ENCODE data around the gene B9D1. TPM values are rescaled to one million over a fixed set of nuclear protein-coding genes. Genes with fewer than 3 reads are reported as not detected.

Gene B9D1
- total RNA-seq, 1 experiment from 2014 or later: 48.0 TPM

GRCh38 chr17:19397556-19398041 is 35.1 kb upstream of the B9D1 start:
- peaks cover 14% of the 10 kb centered on the region for H3K4me1 ChIP-seq (ENCODE audit: insufficient read depth, low read length)
- CTCF ChIA-PET: no interaction called here
- intact Hi-C loops (cut with micrococcal nuclease): no loop called here
- no peak for TF ChIP-seq CTCF (conservative IDR thresholded peaks at IDR 0.05; ENCODE audit: low read depth, low read length)
- no peaks in the 10 kb centered on the region for H3K27me3 ChIP-seq (ENCODE audit: low read length)
- H3K4me3 ChIP-seq (ENCODE audit: low read length): no peak overlapping the region
- peak overlapping the region; percentile 50 for H3K9ac ChIP-seq (ENCODE audit: low read length)
- no peaks in the 10 kb centered on the region for H3K9me2 ChIP-seq (replicated peaks; ENCODE audit: low read length)
- H3K27ac ChIP-seq (ENCODE audit: low read length): peak overlapping the region; percentile 79
- POLR2A ChIA-PET (ENCODE audit: unreplicated experiment): no interaction called here
- no peak for ATAC-seq
- H3K4me2 ChIP-seq (ENCODE audit: low read length): no peak overlapping the region
- H3K9me3 ChIP-seq (ENCODE audit: low read length): no peaks in the 10 kb centered on the region
- no peaks in the 10 kb centered on the region for H4K20me1 ChIP-seq (ENCODE audit: low read length)
- H3F3A ChIP-seq (ENCODE audit: low read length, unreplicated experiment): no peaks in the 10 kb centered on the region
- BruUV-seq (replicated peaks): no TSS peak
- no peaks in the 10 kb centered on the region for H3K79me2 ChIP-seq (ENCODE audit: low read length)
- H3K36me3 ChIP-seq (ENCODE audit: low read depth, low read length): no peaks in the 10 kb centered on the region
- 0 out of 2 replicates have a peak overlapping the region, but pooled peaks have one; percentile 21 for H2AFZ ChIP-seq (ENCODE audit: low read length)
- DNase-seq: no peak

- no peak overlapping the region for H3K9ac ChIP-seq (ENCODE audit: low read length)
- ATAC-seq: no peak
- H2AFZ ChIP-seq (ENCODE audit: low read length): no peak overlapping the region
- 0 out of 2 replicates have a peak, but pooled peaks cover 4% of the 10 kb centered on the region for H3K4me1 ChIP-seq (ENCODE audit: insufficient read depth, low read length)
- BruUV-seq (replicated peaks): no TSS peak
- H3K4me2 ChIP-seq (ENCODE audit: low read length): no peak overlapping the region
- no peak for DNase-seq
- ChIA-PET POLR2A (ENCODE audit: unreplicated experiment) (no interaction called here), CTCF (no interaction called here)
- H3K9me2 ChIP-seq (replicated peaks; ENCODE audit: low read length): no peaks in the 10 kb centered on the region
- no peaks in the 10 kb centered on the region for H4K20me1 ChIP-seq (ENCODE audit: low read length)
- no peak overlapping the region for H3K27ac ChIP-seq (ENCODE audit: low read length)
- intact Hi-C loops (cut with micrococcal nuclease): no loop called here
- no peaks in the 10 kb centered on the region for H3K79me2 ChIP-seq (ENCODE audit: low read length)
- H3K27me3 ChIP-seq (ENCODE audit: low read length): no peaks in the 10 kb centered on the region
- no peak overlapping the region for H3K4me3 ChIP-seq (ENCODE audit: low read length)
- H3K9me3 ChIP-seq (ENCODE audit: low read length): no peaks in the 10 kb centered on the region
- TF ChIP-seq EZH2 (IDR thresholded peaks at IDR 0.05; ENCODE audit: low read length, unreplicated experiment) (no peak), CTCF (conservative IDR thresholded peaks at IDR 0.05; ENCODE audit: low read depth, low read length) (no peak), EZH2phosphoT487 (IDR thresholded peaks at IDR 0.05; ENCODE audit: borderline replicate concordance, low read length) (no peak)
- H3K36me3 ChIP-seq (ENCODE audit: low read depth, low read length): no peaks in the 10 kb centered on the region
- H3F3A ChIP-seq (ENCODE audit: low read length, unreplicated experiment): no peaks in the 10 kb centered on the region
Measured at GRCh38 chr17:19392303-19392702, 29.8 kb upstream of the B9D1 start.

GRCh38 chr17:19391432-19391831 is 28.9 kb upstream of the B9D1 start:
- no peak overlapping the region for H2AFZ ChIP-seq (ENCODE audit: low read length)
- no peaks in the 10 kb centered on the region for H3K36me3 ChIP-seq (ENCODE audit: low read depth, low read length)
- H3K4me3 ChIP-seq (ENCODE audit: low read length): no peak overlapping the region
- H3K9ac ChIP-seq (ENCODE audit: low read length): no peak overlapping the region
- no peaks in the 10 kb centered on the region for H4K20me1 ChIP-seq (ENCODE audit: low read length)
- no peaks in the 10 kb centered on the region for H3F3A ChIP-seq (ENCODE audit: low read length, unreplicated experiment)
- H3K4me1 ChIP-seq (ENCODE audit: insufficient read depth, low read length): peaks cover 7% of the 10 kb centered on the region; the same call in 1 of the 2 replicates
- H3K79me2 ChIP-seq (ENCODE audit: low read length): no peaks in the 10 kb centered on the region
- ChIA-PET POLR2A (ENCODE audit: unreplicated experiment) (no interaction called here), CTCF (no interaction called here)
- BruUV-seq (replicated peaks): no TSS peak
- intact Hi-C loops (cut with micrococcal nuclease): no loop called here
- no peak overlapping the region for H3K27ac ChIP-seq (ENCODE audit: low read length)
- TF ChIP-seq EZH2phosphoT487 (IDR thresholded peaks at IDR 0.05; ENCODE audit: borderline replicate concordance, low read length) (no peak), CTCF (conservative IDR thresholded peaks at IDR 0.05; ENCODE audit: low read depth, low read length) (no peak), EZH2 (IDR thresholded peaks at IDR 0.05; ENCODE audit: low read length, unreplicated experiment) (no peak)
- no peak for ATAC-seq
- no peaks in the 10 kb centered on the region for H3K27me3 ChIP-seq (ENCODE audit: low read length)
- no peaks in the 10 kb centered on the region for H3K9me3 ChIP-seq (ENCODE audit: low read length)
- H3K4me2 ChIP-seq (ENCODE audit: low read length): no peak overlapping the region
- DNase-seq: no peak
- no peaks in the 10 kb centered on the region for H3K9me2 ChIP-seq (replicated peaks; ENCODE audit: low read length)

All from PC-3 (cell line).